GM21786 (cell line): ENCODE data around the gene CALHM3.
"Not testable (repeated sequence)": the region's sequence is repeated elsewhere in the genome, so short reads cannot be mapped to it uniquely, and the experiment has no call there.

Experiments
- ATAC-seq: cut with Tn5 transposase; IDR thresholded peaks from one replicate; pipeline ENCODE4 v1.9.1; 2021; ENCODE audit not compliant: unreplicated experiment

Gene CALHM3, protein sequence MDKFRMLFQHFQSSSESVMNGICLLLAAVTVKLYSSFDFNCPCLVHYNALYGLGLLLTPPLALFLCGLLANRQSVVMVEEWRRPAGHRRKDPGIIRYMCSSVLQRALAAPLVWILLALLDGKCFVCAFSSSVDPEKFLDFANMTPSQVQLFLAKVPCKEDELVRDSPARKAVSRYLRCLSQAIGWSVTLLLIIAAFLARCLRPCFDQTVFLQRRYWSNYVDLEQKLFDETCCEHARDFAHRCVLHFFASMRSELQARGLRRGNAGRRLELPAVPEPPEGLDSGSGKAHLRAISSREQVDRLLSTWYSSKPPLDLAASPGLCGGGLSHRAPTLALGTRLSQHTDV

DNA sequence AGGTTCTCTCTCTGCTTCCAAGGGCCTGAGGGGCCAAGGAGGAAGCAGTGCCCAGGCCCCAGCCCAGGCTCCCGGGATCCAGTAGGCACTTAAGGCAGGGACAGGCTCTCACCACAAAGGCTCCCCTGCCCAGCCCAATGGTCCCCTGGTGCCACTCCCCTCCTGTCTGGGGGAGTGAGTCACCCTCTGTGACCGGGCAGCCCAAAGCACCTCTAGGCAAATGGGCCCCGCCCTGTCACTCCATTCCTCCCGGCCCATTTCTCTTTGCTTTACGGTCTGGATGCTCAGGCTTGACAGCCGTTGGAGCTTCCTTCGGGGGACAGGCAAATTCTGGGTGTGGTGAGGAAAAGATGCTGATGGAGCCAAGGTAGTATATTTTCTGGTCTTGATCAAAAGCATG is at the start of gene CALHM3:
Gene CALHM3 (minus strand): TSS at position 106 of the 400 bp plus-strand sequence. CDS start 208 bp downstream, outside the sequence.
- no peak for ATAC-seq

DNA sequence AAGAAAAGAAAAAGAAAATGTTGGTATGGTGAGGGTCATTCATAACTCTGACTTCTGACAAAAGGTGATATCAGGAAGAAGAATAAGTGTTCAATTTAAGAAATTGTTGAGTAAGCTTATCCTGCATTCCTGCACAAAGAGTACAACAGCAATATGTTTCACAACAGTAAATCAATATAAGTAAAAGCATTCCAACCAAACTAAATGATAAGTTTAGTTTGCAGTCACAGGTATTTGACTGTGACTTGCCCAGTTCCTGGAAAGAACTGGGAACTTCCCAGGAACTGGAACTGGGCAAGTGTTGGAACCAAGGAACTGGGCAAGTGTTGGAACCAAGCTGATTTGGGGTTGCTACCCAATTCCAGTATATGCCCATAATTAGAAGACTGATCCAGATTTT is 49.5 kb upstream of the CALHM3 start:
- ATAC-seq, result no peak

DNA sequence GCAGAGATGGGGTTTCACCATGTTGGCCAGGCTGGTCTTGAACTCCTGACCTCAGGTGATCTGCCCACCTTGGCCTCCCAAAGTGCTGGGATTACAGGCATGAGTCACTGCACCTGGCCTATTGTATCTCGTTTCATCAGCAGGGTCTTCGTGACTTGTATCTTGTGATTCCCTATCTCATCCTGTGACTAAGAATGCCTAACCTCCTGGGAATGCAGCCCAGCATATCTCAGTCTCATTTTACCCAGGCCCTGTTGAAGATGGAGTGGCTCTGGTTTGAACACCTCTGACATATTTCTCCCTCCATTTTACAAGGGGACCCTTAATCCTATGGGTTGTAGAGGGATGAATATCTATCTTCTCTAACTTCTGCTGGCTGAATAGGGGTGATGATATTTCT is 48.4 kb upstream of the CALHM3 start:
- ATAC-seq, result not testable (repeated sequence)

DNA sequence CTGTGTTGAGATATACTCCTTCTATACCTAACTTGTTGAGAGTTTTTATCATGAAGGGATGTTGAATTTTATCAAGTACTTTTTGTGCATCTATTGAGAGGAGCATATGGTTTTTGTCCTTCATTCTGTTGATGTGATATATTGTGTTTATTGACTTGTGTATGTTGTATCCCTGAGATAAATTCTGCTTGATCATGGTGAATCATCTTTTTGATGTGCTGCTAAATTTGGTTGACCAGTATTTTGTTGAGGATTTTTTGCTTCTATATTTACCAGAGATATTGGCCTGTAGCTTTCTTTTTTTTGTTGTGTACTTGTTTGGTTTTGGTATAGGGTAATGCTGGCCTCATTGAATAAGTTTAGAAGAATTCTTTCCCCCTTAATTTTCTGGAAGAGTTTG is 46.9 kb upstream of the CALHM3 start:
- no peak for ATAC-seq

DNA sequence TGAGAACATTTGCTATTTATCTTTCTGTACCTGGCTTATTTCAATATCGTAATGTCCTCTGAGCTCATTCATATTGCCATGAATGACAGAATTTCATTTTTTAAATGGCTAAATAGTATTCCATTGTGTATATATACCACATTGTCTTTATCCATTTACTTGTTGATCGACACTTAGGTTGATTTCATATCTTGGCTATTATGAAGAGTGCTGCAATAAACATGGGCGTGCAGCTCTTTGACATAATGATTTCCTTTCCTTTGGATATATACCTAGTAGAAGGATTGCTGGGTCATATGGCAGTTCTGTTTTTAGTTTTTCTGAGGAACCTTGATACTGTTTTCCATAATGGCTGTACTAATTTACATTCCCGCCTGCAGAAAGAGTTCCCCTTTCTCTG is 44.6 kb upstream of the CALHM3 start:
- ATAC-seq, result no peak

DNA sequence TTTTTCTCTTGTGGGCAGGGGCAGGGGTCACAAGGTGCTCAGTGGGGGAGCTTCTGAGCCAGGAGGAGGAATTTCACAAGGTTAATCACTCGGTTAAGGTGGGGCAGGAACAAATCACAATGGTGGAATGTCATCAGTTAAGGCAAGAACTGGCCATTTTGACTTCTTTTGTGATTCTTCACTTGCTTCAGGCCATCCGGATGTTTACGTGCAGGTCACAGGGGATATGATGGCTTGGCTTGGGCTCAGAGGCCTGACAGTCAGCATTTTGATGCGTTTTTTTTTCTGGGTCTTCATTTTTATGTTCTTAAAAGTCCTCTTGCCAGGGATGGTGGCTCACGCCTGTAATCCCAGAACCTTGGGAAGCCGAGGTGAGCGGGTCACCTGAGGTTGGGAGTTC is 43.0 kb upstream of the CALHM3 start:
- not testable (repeated sequence) for ATAC-seq

DNA sequence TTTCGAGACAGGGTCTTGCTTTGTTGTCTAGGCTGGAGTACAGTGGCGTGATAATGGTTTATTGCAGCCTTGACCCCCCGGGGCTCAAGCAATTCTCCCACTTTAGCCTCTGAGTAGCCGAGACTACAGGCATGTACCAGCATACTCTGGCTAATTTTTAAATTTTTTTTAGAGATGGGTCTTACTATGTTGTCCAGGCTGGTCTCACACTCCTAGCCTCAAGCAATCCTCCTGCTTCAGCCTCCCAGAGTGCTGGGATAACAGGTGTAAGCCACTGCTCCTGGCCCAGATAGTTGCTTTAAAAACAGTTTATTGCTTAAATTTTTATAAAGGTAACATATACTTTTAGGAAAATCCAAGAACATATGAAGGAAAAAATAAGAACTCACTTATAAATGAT is 40.8 kb upstream of the CALHM3 start:
- ATAC-seq, result no peak

DNA sequence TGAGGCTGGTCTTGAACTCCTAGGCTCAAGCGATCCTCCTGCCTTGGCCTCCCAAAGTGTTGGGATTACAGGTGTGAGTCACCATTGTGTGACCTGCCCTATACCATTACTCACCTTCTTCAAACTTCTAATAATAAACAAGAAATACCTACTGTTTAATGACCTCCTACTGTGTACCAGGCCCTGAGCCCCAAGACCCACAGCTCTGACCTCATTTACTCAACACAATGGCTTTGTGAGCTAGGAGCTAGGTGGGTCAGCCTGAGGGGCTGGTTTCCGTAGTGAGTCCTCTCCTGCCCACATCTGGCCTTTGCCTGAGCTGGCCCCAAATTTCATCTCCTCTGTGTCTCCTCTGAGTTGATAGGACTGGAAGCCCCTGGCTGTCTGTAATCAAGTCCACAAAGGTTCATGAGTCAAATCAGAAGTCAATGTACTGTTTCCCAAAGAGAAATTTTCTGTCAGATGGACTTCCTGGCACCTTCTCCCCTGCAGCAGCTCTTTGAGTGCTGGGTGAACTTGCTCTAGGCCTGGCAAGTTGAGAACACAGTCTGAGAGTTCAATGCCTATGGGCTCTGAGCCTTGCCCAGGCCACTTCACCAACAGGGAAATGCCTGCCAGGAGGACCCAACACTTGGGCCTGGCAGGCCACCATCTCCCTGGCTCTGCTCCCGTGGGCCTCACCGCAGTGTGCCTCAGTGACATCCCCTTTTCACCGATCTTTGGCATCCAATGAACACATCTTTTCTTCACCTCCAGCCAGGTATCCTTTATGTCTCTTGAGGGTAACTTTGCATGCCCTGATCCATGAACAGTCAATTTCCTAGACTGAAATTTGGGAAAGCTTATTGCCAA is 38.4 kb upstream of the CALHM3 start:
- no peak for ATAC-seq

DNA sequence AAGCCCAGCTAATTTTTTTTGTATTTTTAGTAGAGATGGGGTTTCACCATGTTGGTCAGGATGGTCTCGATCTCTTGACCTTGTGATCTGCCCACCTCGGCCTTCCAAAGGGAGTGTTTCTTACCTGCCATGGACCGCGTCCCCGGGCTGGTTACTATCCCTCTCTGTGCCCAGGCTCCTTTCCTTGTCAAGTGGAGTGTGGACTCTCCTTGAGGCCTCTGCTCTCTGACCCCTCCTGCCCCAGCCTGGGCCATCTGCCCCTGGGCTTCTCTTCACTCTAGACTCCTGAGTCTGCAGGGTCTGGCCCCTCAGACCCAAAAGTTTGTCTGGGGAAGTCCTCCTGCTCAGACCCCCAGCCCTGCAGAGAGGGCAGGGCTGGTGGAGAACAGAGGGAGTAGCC is 35.2 kb upstream of the CALHM3 start:
- ATAC-seq, result no peak

DNA sequence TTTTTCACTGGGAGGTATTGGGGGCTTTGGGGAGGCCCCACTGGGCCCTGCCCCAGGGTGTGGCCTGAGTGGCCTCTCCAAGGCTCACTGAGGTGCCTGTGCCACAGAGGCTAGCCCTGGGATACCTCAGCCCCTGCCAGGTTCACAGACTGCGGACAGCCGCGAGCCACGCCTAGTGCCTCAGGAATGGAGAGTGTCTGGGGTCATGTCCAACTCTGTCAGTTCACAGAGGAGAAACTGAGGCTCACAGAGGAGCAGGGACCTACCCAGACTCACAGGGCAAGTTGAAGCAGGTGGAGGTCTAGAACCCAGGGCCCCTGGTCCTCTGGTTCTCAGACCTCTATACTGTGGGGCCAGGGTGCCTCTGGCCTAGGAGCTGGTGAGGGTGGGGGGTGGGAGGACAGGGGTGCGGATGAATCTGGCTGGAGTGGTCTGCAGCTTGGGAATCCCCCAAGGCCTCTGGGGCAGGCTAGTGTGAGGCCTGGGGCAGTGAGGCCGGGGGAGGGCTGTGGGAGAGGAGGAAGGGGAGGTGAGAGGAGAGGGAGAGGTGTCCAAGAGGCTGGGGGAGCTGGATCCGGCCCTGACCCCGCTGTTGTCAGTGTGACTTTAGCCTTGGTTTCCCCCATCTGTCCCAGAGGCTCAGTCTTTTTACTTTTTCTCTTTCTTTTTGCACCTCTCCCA is 34.5 kb upstream of the CALHM3 start:
- ATAC-seq, result no peak

DNA sequence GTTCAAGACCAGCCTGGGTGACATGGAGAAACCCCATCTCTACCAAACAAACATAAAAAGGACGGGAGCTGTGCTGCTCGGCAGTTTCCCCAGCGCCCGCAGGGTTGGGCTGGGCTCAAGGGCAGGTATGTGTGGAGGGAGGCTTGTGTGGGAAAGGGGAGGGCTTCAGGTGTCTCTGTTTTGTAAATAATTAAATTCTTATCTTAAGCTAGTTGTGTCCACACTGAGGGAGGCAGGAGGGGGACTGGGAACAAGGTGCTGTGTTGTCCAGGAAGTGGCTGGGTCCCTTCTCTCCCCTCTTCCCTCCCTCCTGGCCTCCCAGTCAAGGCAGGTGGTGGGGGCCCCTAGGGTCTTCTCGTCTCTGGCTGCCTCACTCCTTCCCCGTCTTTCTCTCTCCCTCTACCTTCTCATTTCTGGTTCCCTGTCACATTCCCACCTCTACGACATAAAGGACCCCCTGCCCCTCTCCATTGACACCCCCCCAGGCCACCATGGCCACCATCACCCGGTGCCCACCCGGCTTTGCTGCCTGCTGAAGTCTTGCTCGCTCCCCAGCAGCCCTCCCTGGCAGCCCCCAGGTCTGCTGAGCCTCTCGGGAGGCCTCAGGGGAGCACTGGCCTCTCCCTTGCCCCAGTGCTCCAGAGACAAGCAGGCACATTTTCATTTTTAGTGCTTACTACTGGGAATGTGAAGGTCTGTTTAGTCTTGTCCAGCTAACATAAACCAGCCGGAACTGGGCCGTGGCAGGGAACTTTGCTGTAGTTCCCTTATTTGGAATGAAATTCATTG is 33.7 kb upstream of the CALHM3 start:
- no peak for ATAC-seq

DNA sequence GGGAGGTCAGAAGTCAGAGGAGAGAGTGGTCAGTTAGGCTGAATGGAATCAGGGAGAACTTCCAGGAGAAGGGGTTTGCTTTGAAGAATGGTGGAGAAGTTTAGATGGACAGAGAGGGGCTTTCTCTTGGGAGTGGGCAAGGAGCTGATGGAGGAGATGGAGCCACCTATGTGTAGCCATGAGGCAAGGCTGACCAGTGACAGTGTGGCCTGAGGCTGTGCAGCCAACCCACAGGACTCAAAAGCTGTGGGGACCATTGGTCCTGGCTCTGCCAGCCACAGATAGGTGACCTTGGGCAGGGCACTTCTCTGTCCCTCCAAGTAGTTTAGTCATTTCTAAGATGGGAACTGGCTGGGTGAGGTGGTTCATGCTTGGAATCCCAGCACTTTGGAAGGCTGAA is 33.1 kb upstream of the CALHM3 start:
- ATAC-seq, result no peak

DNA sequence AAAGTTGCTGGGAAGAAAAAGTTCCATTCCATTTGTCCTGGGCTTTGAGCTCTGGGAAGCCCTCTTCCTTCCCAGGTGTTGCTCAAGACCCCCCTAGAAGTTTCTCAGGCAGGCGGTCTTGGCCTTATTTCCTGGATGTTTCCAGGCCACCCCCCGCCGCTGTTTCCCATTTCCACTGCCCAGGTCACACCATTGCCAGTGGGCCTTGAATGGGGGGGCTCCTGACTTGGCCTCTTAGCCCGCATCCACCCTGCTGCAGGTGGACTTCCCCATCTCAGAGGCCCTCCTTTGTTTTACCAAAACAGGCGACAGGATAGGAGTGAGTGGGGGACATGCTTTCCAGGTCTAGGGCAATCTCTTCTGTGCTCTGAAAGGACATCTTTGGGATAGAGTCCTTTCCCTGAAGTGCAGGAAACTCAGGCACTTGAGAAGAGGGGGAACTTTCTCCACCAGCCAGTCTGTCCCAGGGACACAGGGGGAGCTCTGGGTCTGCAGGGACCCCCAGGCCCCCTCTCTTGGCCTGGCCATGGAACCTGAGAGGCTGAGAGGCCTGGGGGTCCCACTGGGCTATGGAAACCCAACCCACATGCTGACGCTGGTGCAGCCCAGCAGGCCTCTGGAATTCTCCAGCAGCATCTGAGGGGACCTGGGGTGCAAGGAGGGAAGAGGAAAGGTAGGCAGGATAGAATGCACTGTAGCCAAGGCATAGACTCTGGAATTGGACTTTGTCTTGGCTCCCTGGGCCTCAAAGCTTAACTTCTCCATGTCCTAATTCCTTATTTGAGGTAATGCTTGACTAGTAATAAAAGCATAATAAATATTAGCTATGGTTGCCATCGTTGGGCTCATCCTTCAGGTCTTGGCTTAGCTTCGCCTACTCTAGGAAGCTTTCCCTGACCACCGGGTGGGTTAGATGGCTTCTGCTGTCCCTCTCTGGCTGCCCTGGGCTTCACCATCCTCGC is 32.0 kb upstream of the CALHM3 start:
- no peak for ATAC-seq

DNA sequence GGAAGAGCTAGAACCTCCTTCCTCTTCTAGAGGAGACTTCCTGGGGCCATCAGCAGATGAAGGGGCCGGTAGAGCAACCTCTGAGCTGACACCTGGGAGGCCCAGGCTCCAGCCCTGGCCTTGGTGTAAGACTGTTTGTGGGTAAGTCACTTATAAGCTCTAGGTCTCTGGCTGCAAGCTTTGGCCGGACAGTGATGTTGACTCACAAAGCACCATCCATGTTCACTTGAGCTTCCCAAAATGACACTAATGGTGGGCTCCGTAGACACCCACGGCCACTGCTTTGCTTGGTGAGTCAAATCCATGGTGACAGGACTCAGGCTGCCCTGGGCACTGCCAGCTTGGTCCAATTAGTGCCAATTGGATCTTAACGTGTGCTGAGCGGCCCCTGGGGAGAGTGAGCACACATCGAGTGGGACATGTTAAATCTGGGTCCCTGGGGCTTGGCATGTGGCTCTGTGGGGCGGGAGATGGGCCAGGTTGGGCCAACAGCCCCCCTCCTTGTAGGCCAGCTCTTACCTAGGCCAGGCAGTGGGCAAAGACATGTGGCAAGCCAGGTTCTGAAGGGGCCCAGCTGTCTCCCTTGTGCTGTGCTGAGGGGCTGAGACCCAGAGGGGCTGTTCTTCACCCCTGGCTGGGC is 31.1 kb upstream of the CALHM3 start:
- no peak for ATAC-seq

DNA sequence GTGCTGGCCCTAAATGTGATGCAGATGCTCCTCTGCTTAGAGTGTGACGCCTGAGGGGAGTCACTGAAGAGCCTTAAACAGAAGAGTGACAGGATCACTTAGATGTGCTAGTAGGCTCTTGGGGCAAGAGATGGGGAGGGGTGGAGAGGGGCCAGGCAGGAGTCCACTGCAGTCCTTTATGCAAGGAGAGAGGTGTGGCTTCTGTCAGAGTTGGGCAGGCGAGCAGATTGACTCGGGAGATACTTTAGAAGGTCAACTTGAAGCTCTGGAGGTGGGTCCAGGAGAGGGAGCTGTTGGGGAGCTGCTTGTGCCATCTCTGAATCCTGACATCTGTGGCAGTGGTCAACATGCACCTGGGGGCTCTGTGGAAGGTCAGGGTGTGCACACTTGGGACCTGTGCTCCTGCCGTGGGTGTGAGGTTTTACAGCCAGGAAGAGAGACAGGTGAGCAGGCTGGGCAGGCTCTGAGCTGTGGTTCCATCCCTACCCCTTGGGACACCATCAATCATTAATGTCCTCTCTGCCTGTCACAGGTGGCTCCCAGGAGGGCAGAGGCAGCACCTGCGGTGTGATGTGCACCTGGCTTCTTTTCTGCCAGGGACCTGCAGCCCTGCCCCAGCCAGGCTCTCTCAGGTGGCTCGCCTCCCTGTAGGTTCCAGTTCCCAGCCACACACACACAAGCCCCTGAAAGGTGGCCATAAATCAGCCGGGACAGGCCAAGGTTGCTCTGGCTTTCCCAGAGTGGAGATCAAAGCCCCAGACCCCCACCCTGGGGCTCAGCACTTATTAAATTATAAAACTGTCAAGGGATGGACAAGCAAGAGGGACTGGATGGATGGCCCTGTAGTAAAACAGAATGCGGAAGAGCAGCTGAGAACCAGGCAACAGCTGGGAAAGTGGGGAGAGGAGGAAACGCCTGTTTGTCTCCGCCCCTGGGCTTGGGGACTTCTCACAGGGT is 28.5 kb upstream of the CALHM3 start:
- no peak for ATAC-seq

DNA sequence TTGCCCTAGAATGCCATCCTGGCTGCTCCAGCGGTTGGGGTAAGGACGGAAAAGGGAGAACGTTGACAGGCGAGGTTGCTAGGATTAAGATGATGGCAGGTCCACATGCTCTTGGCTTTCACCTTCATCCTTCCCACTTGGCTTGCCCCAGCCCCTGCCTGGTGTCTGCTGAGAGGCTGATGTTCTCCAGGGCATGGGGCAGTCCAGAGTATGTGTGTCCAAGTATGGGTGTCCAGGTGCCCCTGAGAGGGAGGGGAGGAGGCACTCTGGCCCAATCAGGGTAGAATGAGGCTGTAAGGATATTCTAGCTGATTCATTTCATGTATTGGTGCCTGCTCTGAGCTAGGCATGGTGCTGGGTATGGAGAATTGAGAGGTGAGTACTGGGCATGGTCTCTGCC is 27.0 kb upstream of the CALHM3 start:
- ATAC-seq, result no peak

DNA sequence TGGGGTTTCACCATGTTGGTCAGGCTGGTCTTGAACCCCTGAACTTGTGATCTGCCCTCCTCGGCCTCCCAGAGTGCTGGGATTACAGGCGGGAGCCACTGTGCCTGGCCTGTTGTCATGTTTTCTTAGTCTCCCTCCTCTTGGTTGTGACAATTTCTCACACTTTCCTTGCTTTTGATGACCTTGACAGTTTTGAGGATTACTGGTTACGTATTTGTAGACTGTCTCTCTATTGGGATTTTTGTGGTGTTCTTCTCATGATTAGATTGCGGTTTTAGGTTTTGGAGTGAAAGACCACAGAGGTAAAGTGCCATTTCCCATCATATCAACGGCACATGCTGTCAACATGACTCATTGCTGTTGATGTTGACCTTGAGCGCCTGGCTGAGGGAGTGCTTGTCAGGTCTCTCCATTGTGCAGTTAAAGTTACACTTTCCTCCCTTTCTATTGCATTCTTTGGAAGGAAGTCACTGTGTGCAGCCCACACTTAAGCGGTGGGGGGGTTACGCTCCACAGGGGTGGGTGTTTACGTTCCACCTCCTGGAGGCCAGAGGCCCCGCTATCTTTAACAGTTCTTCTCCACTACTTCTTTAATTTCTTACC is 25.2 kb upstream of the CALHM3 start:
- no peak for ATAC-seq

DNA sequence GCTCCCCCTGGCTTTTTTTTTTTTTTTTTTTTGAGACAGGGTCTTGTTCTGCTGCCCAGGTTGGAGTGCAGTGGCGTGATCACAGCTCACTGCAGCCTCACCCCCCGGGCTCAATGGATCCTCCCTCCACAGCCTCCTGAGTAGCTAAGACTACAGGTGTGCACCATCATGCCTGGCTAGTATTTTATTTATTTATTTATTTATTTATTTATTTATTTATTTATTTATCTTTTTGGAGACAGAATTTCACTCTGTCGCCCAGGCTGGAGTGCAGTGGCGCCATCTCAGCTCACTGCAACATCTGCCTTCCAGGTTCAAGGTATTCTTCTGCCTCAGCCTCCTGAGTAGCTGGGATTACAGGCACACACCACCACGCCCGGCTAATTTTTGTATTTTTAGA is 24.7 kb upstream of the CALHM3 start:
- not testable (repeated sequence) for ATAC-seq
